DMS114 treated with DMSO at 0.1 percent for 48 hours (cell line): ENCODE results near the gene TCF3.

Experiments
- DNase-seq: peaks from one replicate; lab custom pipeline; 2025; ENCODE audit not compliant: unreplicated experiment; lab: John Stamatoyannopoulos, UW

TCF3 gene

GRCh38 chr19:1587872-1588271 is 64.5 kb downstream of the TCF3 start:
- no peak for DNase-seq

- no peak for DNase-seq
Observed at GRCh38 chr19:1585243-1585580, 67.2 kb downstream of the TCF3 start.

GRCh38 chr19:1584500-1585242 is 67.7 kb downstream of the TCF3 start:
- DNase-seq = no peak

GRCh38 chr19:1582201-1582600 is 70.2 kb downstream of the TCF3 start:
- DNase-seq = no peak

- no peak for DNase-seq
Observed at GRCh38 chr19:1580957-1581356, 71.5 kb downstream of the TCF3 start.

GRCh38 chr19:1580382-1580781 is 72.0 kb downstream of the TCF3 start:
- DNase-seq = no peak

GRCh38 chr19:1579222-1579621 is 73.2 kb downstream of the TCF3 start:
- DNase-seq = no peak

GRCh38 chr19:1577929-1578618 is 74.3 kb downstream of the TCF3 start:
- DNase-seq = no peak

- DNase-seq = no peak
Observed at GRCh38 chr19:1577090-1577928, 75.1 kb downstream of the TCF3 start.

GRCh38 chr19:1576242-1577089 is 75.9 kb downstream of the TCF3 start:
- no peak for DNase-seq

GRCh38 chr19:1575323-1576241 is 76.8 kb downstream of the TCF3 start:
- no peak for DNase-seq

GRCh38 chr19:1574354-1575136 is 77.9 kb downstream of the TCF3 start:
- DNase-seq = no peak

- no peak for DNase-seq
Observed at GRCh38 chr19:1572795-1573194, 79.6 kb downstream of the TCF3 start.

- DNase-seq = no peak
Observed at GRCh38 chr19:1571358-1571757, 81.1 kb downstream of the TCF3 start.

GRCh38 chr19:1570836-1571235 is 81.6 kb downstream of the TCF3 start:
- DNase-seq = no peak

- no peak for DNase-seq
Observed at GRCh38 chr19:1569997-1570396, 82.4 kb downstream of the TCF3 start.

GRCh38 chr19:1568320-1569019 is 83.9 kb downstream of the TCF3 start, which contains the start of gene MEX3D:
Gene MEX3D, minus strand, starts transcription at chr19:1568325. Its CDS starts 267 bp downstream, at chr19:1568058.
- DNase-seq = no peak

GRCh38 chr19:1567848-1568227 is 84.6 kb downstream of the TCF3 start:
- DNase-seq = no peak
